MM.1S (cell line): ENCODE measurements around the gene TMEM131.

ENCODE experiments used
- DNase-seq: peaks from one replicate; pipeline ENCODE4 v3.0.0-alpha.2; 2015
- H2AFZ ChIP-seq: fragments of 300-600 bp; sonication (generic); 2 replicates; pipeline ENCODE4 v1.6.0; 2016; ENCODE audit warnings: antibody characterized with exemption, low read length
- H3F3A ChIP-seq: fragments of 300-600 bp; sonication (generic); 2 replicates; pipeline ENCODE4 v1.6.1; 2016; ENCODE audit warnings: mild to moderate bottlenecking, antibody characterized with exemption, low read length, moderate library complexity, mixed read lengths; ENCODE audit not compliant: insufficient read depth
- H3K27ac ChIP-seq: fragments of 300-600 bp; sonication (generic); 2 replicates; pipeline ENCODE4 v1.5.1; 2016; ENCODE audit warnings: mild to moderate bottlenecking, low read length
- H3K27me3 ChIP-seq: fragments of 300-600 bp; sonication (generic); replicated peaks from 2 replicates; pipeline ENCODE4 v1.6.0; 2016; ENCODE audit warnings: low read length; ENCODE audit not compliant: insufficient read depth
- H3K36me3 ChIP-seq: fragments of 300-600 bp; sonication (generic); replicated peaks from 2 replicates; pipeline ENCODE4 v1.6.1; 2016; ENCODE audit warnings: mild to moderate bottlenecking, low read length, mixed read lengths; ENCODE audit not compliant: insufficient read depth
- H3K4me1 ChIP-seq: fragments of 300-600 bp; sonication (generic); 2 replicates; pipeline ENCODE4 v1.6.1; 2016; ENCODE audit warnings: low read length, mixed read lengths
- H3K4me2 ChIP-seq: fragments of 300-600 bp; sonication (generic); 2 replicates; pipeline ENCODE4 v1.6.0; 2016; ENCODE audit warnings: low read depth, low read length
- H3K4me3 ChIP-seq: fragments of 300-600 bp; sonication (generic); 2 replicates; pipeline ENCODE4 v1.5.1; 2016; ENCODE audit warnings: low read length, mixed read lengths
- H3K79me2 ChIP-seq: fragments of 300-600 bp; sonication (generic); 2 replicates; pipeline ENCODE4 v1.6.1; 2016; ENCODE audit warnings: mixed run types, low read length, mixed read lengths
- H3K9ac ChIP-seq: fragments of 300-600 bp; sonication (generic); 2 replicates; pipeline ENCODE4 v1.6.1; 2016; ENCODE audit warnings: low read length, mixed read lengths
- H3K9me2 ChIP-seq: fragments of 300-600 bp; sonication (generic); replicated peaks from 2 replicates; pipeline ENCODE4 v1.6.1; 2016; ENCODE audit warnings: mild to moderate bottlenecking, low read length, mixed read lengths; ENCODE audit not compliant: insufficient read depth
- H3K9me3 ChIP-seq: fragments of 300-600 bp; sonication (generic); replicated peaks from 2 replicates; pipeline ENCODE4 v1.6.1; 2016; ENCODE audit warnings: mild to moderate bottlenecking, low read length, mixed read lengths; ENCODE audit not compliant: insufficient read depth
- H4K20me1 ChIP-seq: fragments of 300-600 bp; sonication (generic); 2 replicates; pipeline ENCODE4 v1.6.1; 2016; ENCODE audit warnings: mild to moderate bottlenecking, low read length, moderate library complexity, mixed read lengths; ENCODE audit not compliant: insufficient read depth
- EZH2 ChIP-seq: fragments of 300-600 bp; sonication (generic); optimal IDR thresholded peaks from 2 replicates; pipeline ENCODE3; 2017; ENCODE audit warnings: low read depth, mild to moderate bottlenecking, antibody characterized with exemption, low read length, mixed read lengths
- EZH2phosphoT487 ChIP-seq: fragments of 300-600 bp; sonication (generic); IDR thresholded peaks from 2 replicates; pipeline ENCODE4 v1.6.1; 2018; ENCODE audit warnings: antibody characterized with exemption, low read length
- TF ChIP-seq, protein P1 (sequence below): fragments of 300-600 bp; sonication (generic); IDR thresholded peaks from 2 replicates; pipeline ENCODE4 v1.5.1; 2016; ENCODE audit warnings: antibody characterized with exemption, low read length, mixed read lengths

Gene TMEM131

GRCh38 chr2:97724946-97725688 is 270.6 kb downstream of the TMEM131 start:
- DNase-seq = no peak
- Histone ChIP-seq H3F3A (no peaks in the 10 kb centered on the region), H3K36me3 (no peaks in the 10 kb centered on the region), H3K4me1 (no peaks in the 10 kb centered on the region), H2AFZ (no peak overlapping the region), H3K27ac (no peak overlapping the region), H3K9me2 (no peaks in the 10 kb centered on the region), H3K9ac (no peak overlapping the region), H3K9me3 (no peaks in the 10 kb centered on the region), H3K4me2 (no peak overlapping the region), H3K79me2 (no peaks in the 10 kb centered on the region), H3K4me3 (no peak overlapping the region), H3K27me3 (no peaks in the 10 kb centered on the region), H4K20me1 (no peaks in the 10 kb centered on the region)
- TF ChIP-seq EZH2 (no peak), EZH2phosphoT487 (no peak)
- TF ChIP-seq, protein P1, sequence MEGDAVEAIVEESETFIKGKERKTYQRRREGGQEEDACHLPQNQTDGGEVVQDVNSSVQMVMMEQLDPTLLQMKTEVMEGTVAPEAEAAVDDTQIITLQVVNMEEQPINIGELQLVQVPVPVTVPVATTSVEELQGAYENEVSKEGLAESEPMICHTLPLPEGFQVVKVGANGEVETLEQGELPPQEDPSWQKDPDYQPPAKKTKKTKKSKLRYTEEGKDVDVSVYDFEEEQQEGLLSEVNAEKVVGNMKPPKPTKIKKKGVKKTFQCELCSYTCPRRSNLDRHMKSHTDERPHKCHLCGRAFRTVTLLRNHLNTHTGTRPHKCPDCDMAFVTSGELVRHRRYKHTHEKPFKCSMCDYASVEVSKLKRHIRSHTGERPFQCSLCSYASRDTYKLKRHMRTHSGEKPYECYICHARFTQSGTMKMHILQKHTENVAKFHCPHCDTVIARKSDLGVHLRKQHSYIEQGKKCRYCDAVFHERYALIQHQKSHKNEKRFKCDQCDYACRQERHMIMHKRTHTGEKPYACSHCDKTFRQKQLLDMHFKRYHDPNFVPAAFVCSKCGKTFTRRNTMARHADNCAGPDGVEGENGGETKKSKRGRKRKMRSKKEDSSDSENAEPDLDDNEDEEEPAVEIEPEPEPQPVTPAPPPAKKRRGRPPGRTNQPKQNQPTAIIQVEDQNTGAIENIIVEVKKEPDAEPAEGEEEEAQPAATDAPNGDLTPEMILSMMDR = no peak

DNA sequence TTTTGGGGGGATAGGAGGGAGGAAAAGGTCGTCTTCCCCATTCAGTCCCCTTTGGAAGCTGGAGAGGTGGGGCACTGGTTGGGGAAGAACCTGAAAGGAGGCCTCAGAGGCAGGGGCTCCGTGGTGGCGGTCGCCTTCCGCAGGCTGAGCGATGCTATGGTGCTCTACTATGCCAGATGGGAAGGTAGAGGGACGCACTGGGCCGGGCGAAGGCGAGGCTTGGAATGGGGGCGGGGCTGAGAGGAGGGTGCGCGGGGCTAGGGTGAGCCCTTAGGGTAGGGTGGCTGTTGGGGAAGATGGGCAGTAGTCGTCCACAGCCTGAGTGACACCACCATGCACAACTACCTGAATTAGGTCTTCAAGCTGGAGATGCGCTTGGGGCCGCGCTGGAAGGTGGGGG is 271.2 kb downstream of the TMEM131 start:
- H3K4me3 ChIP-seq = no peak overlapping the region
- H3K4me1 ChIP-seq = no peaks in the 10 kb centered on the region
- H3F3A ChIP-seq = no peaks in the 10 kb centered on the region
- H3K4me2 ChIP-seq = no peak overlapping the region
- H3K9me2 ChIP-seq = no peaks in the 10 kb centered on the region
- DNase-seq = no peak
- H4K20me1 ChIP-seq = no peaks in the 10 kb centered on the region
- no peak overlapping the region for H3K27ac ChIP-seq
- no peaks in the 10 kb centered on the region for H3K27me3 ChIP-seq
- TF ChIP-seq, protein P1 = no peak
- TF ChIP-seq EZH2phosphoT487 = no peak
- TF ChIP-seq EZH2 = no peak
- no peak overlapping the region for H2AFZ ChIP-seq
- no peak overlapping the region for H3K9ac ChIP-seq
- H3K79me2 ChIP-seq = no peaks in the 10 kb centered on the region
- H3K36me3 ChIP-seq = no peaks in the 10 kb centered on the region
- no peaks in the 10 kb centered on the region for H3K9me3 ChIP-seq

DNA sequence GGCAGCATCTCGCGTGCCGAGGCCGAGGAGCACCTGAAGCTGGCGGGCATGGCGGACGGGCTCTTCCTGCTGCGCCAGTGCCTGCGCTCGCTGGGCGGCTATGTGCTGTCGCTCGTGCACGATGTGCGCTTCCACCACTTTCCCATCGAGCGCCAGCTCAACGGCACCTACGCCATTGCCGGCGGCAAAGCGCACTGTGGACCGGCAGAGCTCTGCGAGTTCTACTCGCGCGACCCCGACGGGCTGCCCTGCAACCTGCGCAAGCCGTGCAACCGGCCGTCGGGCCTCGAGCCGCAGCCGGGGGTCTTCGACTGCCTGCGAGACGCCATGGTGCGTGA is 271.7 kb downstream of the TMEM131 start:
- H3K27ac ChIP-seq = no peak overlapping the region
- no peak for TF ChIP-seq EZH2
- no peak for TF ChIP-seq EZH2phosphoT487
- TF ChIP-seq, protein P1 = no peak
- H3K9me3 ChIP-seq = no peaks in the 10 kb centered on the region
- no peaks in the 10 kb centered on the region for H3F3A ChIP-seq
- H3K4me1 ChIP-seq = peaks cover 4% of the 10 kb centered on the region
- no peaks in the 10 kb centered on the region for H4K20me1 ChIP-seq
- no peaks in the 10 kb centered on the region for H3K27me3 ChIP-seq
- H3K4me3 ChIP-seq = no peak overlapping the region
- no peak overlapping the region for H3K4me2 ChIP-seq
- DNase-seq = no peak
- H3K36me3 ChIP-seq = no peaks in the 10 kb centered on the region
- no peak overlapping the region for H2AFZ ChIP-seq
- H3K9me2 ChIP-seq = no peaks in the 10 kb centered on the region
- no peaks in the 10 kb centered on the region for H3K79me2 ChIP-seq
- no peak overlapping the region for H3K9ac ChIP-seq
